Erythroblast (primary cell): Measurements from ENCODE around the gene MOV10.

Experiments
- GATA1 ChIP-seq: IDR thresholded peaks from 2 replicates; pipeline ENCODE4 v1.6.1; 2011; ENCODE audit warnings: low read depth, mild to moderate bottlenecking, control low read depth, low read length, moderate library complexity
- POLR2A ChIP-seq: IDR thresholded peaks from 2 replicates; pipeline ENCODE4 v1.6.1; 2011; ENCODE audit warnings: mild to moderate bottlenecking, low read length

GRCh38 chr1:112701227-112702066 is 27.0 kb downstream of the MOV10 start:
- TF ChIP-seq POLR2A (no peak), GATA1 (no peak)
